Hippocampal formation (tissue), 2 donors: Measurements from ENCODE around the gene YBX2.
A peak's percentile ranks its signal among the peaks of the same experiment; 100 is the strongest.
"Not testable (repeated sequence)": the region's sequence is repeated elsewhere in the genome, so short reads cannot be mapped to it uniquely, and the experiment has no call there.

Experiments
- DNase-seq, 2 donors: peaks; one replicate each; lab custom pipeline; 2025; lab: John Stamatoyannopoulos, UW

The YBX2 gene

DNA sequence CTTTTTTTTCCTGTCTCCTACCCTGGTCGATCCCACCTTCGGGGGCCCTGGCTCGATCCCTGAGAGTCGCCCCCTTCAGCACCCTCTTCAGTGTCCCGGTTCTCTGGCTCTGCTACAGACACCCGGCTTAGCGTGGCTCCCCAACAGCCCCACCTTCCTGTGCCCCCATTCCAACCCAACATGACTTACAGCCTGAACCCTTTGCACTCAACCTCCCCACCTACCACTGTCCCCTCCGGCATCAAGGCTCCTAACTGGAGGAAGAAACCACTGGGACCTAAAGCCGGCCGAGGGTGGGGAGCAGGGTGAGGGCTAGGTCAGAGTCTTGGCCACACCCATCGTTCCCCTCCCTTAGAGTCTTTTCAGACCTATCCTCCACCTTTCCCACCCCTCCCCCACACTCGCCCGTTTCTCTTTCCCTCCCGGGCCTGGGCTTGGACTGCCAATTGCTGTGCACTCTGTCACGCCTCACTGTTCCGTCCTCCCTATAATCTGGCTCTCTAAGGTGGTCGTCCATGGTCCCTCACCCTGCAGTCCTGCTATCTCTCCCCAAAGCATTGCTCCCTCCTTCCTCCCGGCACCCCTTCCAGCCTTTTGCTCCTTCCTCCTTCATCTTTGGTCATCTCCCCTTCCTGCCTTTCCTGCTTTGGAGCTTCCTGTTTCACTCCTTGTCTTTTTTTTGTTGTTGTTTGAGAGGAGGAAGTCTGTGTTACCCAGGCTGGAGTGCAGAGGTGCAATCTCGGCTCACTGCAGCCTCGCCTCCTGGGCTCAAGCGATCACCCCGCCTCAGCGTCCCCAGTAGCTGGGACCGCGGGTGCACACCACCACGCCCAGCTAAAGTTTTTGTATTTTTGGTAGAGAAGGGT, 31.3 kb downstream of the YBX2 start:
- DNase-seq = no peak

DNA sequence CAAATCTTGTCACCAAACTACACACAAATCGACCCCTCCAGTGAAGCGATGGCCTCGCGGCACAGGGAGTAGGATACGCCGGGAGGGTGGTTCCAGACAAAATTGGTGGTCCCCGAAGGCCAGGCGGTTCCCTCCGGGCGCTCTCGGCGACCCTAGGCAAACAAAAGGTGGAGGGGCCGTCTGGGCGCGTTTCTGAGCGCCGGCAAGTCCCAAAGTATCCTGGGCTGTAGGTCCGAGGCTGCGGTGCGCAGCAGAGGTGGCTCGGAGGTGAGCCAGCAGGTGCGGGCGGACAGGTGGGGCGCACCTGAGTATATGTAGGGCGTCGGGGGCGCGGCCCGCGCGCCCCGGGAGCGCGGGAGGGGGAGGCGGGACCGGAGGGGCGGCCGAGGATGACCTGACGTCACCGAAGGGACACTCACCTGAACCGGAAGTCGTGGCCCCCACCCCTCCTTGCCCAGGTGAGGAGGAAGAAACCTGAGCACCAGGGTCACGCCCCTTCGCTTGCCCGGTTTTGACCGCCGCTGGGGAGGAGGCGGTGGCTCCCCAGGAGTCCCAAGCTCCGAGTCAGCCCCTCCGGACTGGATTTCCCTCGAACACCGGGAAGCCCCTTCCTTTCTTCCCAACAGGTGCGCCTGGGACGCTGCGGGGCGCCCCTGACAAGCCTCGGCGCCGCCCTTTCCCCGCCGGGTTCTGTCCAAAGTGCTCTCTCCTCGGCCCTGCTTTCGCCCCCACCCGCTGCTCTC, 32.1 kb downstream of the YBX2 start, which contains the start of gene CLDN7:
Gene CLDN7 (minus strand): TSS at position 287 of the 743 bp plus-strand sequence. CDS start 435 bp downstream, outside the sequence.
- DNase-seq = no peak

DNA sequence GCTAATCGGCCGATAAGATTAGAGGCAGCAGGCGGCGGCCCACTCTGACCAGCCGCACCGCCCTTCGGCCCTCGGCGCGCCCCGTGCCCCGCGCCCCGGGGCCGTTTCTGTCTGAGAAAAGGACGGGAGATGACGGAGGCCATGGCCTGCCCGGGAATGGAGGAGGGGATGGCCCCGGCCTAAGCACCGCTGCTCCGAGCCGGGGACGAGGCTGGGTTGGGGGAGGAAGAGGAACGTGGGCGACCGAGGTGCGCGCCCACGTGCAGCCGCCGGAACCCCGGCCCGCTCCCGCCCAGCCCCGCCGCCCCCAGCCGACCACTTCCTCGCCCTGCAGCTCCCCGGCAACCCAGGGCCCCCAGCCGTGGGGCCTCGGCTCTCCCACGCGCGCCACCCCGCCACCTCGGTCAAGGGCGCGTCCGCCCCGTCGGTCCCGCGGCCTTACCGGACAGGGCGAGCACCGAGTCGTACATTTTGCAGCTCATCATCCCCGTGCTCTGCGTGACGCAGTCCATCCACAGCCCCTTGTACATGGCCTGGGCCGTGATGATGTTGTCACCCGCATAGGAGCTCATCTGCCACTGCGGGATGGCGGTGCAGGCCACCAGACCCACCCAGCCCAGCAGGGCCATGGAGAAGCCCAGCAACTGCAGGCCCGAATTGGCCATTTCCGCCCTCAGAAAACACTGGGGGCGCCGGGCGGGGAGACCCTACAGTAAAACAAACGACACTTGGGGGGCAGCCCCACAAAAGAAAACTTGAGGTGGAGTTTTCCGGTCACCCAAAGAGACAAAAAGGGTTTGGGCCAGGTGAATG, 32.9 kb downstream of the YBX2 start:
- DNase-seq = no peak

DNA sequence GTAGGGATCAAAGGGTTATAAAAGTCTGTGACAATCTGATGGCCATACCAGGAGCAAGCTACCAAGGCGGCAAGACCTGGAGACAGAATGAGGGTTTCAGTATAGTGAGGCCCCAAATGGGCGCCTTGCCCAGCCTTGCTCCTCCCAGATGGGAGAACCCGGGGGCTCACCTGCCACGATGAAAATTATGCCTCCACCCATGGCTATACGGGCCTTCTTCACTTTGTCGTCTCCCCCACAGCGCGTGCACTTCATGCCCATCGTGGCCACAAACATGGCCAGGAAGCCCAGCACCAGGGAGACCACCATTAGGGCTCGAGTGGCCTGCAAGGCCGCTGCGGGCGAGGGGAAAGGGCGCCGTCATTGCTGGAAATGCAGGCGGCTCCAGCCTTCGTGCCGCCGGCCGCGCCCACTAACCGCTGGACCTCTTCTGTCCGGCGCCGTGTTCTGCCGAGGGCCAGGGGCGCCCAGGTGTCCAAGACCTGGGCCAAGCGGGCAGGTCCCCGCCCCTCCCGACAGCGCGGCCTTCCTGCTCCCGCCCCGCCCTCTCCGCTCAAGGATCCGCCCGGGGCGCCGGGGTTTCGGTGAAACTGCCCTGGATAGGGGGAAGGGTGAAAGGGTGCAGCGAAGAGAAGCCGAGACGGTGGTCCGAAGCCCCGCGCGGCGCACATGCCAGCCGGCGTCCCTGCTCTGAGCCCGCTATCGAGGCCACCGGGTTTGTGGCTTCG, 33.6 kb downstream of the YBX2 start:
- DNase-seq = no peak

DNA sequence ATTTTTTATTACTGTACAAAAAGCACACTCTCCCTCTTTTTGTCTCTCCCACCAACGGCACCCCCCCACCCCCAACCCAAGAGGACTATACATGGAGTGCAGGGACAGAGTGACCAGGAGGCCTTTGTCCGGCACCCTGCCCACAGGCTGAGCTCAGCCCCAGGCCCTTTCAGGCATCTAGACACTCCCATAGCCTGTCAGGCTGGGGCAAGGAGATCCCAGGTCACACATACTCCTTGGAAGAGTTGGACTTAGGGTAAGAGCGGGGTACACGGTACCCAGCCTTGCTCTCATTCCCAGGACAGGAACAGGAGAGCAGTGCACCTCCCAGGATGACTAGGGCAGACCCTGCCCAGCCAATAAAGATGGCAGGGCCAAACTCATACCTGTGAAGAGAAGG, 34.3 kb downstream of the YBX2 start:
- DNase-seq = no peak

DNA sequence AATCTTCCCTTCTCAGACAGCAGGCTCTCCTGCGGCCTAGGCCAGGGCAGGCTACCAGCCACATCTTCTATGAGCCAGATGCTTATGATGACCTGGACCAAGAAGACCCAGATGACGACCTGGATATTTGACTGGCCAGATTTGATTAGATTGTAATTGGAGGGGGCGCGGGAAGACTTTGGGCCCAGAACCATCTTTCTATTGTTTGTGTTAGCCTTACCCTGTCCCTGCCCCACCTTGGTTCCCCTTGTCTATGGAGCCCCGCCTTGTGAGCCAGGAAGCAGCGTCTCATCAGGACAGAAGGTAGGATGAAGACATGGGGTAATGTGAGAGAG, 34.9 kb downstream of the YBX2 start:
- no peak for DNase-seq

DNA sequence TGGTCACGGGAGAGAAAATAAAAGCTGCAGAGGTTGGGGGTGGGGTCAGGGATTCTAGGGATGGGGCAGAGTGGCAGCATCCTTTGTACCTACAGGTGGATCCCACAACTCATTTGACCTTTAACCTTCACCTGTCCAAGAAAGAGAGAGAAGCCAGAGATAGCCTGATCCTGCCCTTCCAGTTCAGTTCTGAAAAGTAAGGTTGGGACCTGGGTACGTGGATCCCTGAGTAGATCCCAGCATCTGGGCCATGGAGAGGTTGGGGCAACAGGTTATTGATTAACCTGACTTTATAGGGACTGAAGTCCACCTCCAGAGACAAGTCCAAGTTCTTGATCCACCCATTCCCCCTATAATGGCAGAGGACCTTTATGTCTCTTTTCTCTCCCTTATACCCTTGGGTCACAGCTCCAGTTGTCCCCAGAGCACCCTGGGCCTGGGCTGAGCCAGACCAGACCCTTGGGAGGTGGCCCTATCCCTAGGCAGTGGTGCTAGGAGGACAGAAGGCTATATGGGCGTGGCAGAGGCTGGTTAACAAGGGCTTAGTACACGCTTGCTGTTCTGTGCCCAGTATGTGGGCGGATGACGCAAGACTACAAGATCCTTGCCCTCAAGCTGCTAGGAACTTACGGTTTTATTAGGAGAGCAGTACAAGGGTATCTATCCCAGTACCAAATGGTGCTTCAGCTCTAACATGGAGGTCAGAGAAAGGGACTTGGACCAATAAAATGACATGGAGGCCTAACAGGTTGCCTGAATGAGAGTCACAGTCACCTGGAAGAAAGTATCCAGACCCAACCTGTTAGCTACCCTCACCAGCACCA, 35.5 kb downstream of the YBX2 start:
- DNase-seq = no peak

DNA sequence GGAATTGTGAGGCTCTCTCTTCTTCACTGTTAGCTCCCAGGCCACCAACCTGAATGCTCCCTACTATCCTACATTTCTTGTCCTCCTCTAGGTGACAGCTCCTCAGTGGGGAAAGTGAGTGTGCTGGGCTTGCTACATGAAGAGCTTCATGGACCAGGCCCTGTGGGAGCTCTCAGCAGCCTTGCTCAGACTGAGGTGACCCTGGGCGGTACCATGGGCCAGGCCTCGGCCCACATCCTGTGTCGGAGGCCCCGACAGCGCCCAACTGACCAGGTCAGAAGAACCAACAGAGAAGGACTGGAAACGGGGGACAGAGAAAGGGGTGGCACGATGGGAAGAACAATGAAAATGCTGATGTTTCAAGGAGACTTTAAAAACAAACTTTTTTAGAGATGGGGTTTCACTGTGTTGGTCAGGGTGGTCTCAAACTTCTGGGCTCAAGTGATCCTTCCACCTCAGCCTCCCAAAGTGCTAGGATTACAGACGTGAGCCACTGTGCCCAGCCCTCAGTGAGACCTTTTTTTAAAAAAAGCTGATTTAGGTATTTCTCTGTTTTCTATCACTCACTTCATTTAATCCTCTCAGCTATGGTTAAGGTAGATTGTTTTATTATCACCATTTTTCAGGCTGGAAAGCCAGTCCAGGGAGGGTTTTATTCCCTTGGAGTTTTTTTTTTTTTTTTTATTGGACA, 37.5 kb downstream of the YBX2 start:
- DNase-seq = no peak

DNA sequence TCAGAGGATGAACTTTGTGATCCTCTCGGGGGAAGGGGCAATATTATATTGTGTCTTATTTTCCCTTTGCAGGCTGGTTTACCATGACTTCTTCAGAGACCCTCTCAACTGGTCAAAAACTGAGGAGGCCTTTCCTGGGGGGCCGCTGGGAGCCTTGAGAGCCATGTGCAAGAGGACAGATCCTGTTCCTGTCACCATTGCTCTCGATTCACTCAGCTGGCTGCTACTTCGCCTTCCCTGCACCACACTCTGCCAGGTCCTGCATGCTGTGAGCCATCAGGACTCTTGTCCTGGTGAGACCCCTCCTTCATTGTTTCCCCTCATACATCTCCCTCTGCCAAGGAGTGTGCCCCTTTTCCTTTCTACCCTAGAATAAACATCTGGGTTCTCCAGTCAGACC, 39.9 kb downstream of the YBX2 start:
- DNase-seq = no peak

DNA sequence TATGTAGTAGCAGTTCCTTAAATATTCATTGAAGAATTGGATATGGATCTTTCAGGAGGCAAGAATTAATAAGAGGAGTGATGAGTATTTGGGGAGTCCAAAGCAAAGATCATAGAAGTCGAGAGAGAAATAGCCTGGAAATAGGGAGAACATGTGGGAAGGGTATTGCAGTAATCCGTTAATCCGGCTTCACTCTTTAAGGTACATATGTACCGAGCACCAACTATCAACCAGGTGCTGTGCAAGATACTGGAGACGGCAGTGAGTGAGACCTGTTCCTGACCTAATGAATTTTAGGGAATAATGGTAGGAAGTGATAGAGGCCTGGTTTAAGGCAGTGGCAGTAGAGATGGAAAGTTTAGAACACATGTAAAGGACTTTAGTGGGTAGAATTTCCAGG, 41.4 kb downstream of the YBX2 start:
- DNase-seq = no peak

DNA sequence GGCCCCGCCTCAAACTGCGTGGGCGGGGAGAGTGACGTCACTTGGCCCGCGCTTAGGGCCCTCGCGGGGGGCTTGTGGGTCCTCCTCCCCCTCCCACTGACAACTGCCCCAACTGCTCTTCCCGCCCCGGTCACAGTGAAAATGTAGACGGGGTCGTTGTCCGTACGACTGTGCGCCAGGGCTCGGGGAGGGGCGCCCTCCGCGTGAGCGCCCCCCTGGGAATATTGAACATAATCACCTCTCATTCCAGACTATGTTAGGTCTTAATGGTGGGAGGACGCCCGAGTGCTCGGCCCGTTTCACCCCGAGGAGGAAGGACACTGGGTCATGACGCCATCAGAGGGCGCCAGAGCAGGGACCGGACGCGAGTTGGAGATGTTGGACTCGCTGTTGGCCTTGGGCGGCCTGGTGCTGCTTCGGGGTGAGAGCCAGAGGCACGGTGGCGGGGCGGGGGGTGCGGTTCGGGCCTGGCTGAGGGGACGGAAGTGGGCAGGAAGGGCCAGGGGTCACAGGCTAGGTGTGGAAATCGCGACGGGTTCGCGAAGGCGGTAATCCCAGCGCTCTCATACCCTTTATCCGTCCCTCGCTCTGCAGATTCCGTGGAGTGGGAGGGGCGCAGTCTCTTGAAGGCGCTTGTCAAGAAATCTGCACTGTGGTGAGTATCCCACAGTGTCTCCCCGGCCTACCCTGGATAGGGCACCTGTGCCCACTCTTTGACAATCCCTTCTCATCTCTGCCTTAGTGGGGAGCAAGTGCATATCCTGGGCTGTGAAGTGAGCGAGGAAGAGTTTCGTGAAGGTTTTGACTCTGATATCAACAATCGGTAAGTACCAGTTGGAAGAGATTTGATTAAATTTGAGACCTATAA, 42.0 kb downstream of the YBX2 start, which contains the start of gene ELP5:
Gene ELP5 (plus strand): TSS at position 40 of the 868 bp plus-strand sequence. CDS start 336 bp downstream, at position 376.
- peak; percentile 89 to 91 for DNase-seq

DNA sequence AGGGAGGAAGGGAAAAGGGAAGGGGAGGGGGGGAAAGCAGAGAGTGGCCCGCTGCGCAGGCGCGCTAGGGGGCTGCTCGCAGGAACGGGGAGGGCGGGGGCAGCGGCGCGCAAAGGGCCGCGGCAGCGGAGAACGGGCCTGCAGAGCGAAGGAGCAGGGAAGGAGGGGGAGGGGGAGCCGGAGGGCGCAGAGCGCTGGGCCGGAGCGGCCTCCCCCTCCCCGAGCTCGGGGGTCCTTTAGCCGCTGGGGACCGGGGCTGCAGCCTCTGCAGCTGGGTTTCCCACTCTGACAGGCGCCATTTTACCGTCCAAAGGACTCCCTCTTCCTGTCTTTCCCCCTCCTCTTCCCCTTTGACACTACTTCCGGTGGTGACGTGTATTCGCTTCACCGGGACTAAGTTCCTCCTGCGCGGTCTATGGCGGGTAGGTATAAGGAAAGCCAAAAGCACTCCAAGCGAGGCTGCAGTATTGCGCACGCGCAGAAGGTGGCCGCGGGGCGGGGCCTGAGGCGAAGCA, 42.7 kb downstream of the YBX2 start, which contains the start of gene CTDNEP1:
Gene CTDNEP1 (minus strand): TSS at position 74 of the 515 bp plus-strand sequence. CDS start 438 bp downstream, outside the sequence.
- DNase-seq = peak; percentile 97 to 99

DNA sequence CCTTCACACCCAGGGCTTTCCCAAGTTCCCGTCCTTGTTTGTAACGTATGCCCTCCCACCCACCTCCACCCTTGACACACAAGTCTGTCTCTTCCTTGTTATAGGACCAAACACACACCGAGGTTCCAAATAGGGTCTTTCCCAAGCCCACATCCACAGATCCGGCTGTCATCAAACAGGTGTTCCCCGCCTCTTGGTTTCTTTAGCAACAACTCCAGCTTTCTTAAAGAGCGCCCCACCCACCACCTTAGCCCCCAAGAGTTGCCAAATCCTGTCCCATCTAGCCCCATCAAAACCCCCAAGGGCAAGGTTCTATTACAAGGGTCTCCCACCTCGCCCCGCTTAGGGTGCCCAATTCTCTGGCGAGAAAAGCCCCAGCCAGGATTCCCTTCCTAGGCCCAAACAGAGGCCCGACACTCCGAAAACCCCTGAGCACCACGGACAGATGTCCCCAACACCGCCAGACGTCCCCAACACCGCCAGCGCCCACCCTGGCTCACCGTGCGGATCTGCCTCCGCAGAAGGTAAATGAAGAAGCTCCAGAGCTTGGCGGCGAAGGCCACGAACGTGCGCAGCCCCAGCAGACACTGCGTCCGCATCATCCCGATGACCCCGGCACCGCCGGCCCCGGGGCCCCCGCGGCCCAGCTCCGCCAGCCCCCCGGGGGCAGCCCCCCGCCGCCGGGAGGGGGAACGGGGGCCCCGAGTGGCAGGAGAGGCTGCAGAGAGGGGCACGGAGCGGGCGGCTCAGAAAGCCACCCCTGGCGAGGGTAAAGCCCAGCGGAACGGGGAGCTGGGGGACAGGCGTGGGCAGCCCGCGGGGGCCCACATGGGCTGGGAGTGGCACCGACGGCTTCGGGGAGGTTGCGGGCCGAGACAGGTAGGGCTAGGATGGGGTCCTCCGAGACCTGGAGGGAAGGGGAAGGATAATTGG, 43.5 kb downstream of the YBX2 start:
- no peak for DNase-seq

DNA sequence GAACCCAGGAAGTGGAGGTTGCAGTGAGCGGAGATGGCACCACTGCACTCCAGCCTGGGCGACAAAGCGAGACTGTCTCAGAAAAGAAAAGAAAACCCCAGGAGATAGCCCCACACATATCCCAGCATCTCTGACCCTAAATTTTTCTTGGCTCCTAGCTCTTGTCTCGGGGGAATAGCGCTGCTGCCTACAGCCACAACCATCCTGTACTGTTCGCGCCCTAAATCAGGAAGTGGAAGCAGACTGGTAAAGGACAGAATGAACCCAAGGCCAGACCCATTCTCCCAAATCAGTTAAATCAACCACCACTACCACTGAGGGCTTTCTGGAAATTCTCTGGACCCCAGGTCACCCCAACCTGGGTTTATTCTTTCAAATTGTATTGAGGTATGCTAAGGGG, 44.6 kb downstream of the YBX2 start:
- no peak for DNase-seq

DNA sequence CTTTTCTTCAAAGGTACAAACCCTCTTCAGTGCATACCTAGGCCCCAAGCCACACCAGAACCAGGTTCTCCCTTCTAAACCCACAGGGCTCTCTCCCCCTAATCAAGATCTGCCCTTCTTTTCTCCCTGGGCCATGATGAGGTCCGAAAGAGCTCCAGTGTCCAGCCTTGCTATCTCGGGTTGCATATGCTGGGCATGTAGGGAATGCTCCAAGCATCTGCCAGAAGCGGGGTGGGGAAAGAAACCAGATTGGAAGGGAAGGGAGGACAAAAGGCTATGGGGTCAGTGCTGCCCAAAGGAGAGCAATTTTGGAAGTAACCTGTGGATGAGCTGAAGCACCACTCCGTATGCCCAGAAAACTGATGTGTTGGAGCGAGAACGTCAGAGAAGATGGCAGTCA, 45.2 kb downstream of the YBX2 start:
- no peak for DNase-seq

DNA sequence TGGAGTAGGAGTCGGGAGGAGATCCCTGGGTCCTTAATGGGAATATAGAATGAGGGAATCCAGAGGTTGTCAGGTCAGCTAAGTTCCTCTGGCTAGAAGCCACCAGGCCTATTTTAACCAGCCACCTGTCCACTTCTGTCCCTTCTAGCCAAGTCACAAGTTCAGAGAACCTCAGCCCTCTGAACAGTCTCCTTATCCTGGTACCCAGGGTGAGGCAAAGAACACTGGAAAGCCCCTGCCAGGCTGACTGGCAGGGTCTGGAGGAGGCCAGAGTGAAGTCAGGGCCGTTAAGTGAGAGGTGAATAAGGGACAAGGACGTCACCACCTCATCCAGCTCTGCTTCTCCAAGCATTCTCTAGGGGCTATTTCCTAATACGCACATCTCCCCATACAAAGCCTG, 45.6 kb downstream of the YBX2 start:
- DNase-seq = no peak

DNA sequence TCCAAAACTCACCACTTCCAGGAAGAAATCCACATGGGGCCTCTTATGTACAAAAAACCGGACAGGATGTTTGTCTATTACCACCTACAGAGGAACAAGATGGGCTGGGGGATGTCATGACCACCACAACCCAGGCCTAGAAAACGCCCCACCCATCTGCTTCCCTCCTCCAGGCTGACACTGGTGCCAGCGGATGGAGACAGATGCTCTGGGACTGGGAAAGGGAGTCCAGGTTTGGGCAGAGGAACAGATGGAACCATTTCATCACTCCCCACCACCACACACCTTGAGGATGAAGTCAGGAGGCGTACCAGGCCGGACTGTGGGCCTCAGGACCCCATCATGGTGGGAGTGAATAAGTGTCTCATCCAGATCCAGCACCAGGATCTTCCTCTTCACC, 47.7 kb downstream of the YBX2 start:
- no peak for DNase-seq

DNA sequence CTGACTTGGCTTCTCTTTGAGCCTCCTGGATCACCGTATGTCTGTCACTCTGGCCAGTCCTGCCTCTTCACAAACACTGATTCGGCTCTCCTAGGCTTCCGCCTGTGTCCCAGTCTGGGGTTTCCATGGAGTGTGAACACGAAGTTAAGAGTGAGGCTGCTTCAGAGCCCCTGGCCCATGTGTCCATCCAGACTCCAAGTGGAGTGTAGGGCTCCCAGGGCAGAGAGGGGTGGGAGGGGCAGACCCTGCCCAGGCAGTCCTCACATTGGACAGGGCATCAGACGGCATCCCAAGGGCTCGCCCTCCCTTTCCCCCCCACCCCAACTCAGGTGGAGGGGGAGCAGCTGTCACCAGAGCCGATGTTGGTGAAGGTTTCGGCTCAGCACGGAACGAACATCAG, 50.6 kb downstream of the YBX2 start:
- DNase-seq = not testable (repeated sequence)
